Smooth muscle cell (in vitro differentiated cells): ENCODE measurements around the gene KRTAP12-3. TPM values are rescaled to one million over a fixed set of nuclear protein-coding genes. Genes with fewer than 3 reads are reported as not detected.

Source experiments
- DNase-seq: peaks from one replicate; lab custom pipeline; 2025; ENCODE audit not compliant: unreplicated experiment; lab: John Stamatoyannopoulos, UW
- H2AFZ ChIP-seq: fragments of 200-600 bp; sonication (generic); 2 replicates; pipeline ENCODE4 v1.6.0; 2016; ENCODE audit warnings: antibody characterized with exemption, low read depth, mild to moderate bottlenecking
- H3F3A ChIP-seq: fragments of 200-600 bp; sonication (generic); 2 replicates; pipeline ENCODE4 v1.6.0; 2017; ENCODE audit warnings: antibody characterized with exemption, low read depth
- H3K27ac ChIP-seq: fragments of 200-600 bp; sonication (generic); 2 replicates; pipeline ENCODE4 v1.5.1; 2016; ENCODE audit warnings: low read depth, mild to moderate bottlenecking
- H3K27me3 ChIP-seq: fragments of 200-600 bp; sonication (generic); 2 replicates; pipeline ENCODE4 v1.6.1; 2016; ENCODE audit warnings: low read depth, mild to moderate bottlenecking
- H3K36me3 ChIP-seq: fragments of 200-600 bp; sonication (generic); 2 replicates; pipeline ENCODE4 v1.5.1; 2016; ENCODE audit warnings: low read depth
- H3K4me1 ChIP-seq: fragments of 200-600 bp; sonication (generic); 2 replicates; pipeline ENCODE4 v1.5.1; 2016; ENCODE audit warnings: low read depth
- H3K4me2 ChIP-seq: fragments of 200-600 bp; sonication (generic); 2 replicates; pipeline ENCODE4 v1.6.0; 2016; ENCODE audit warnings: mild to moderate bottlenecking
- H3K4me3 ChIP-seq: fragments of 200-600 bp; sonication (generic); 2 replicates; pipeline ENCODE4 v1.5.1; 2016; ENCODE audit warnings: mild to moderate bottlenecking
- H3K79me2 ChIP-seq: fragments of 200-600 bp; sonication (generic); 2 replicates; pipeline ENCODE4 v1.6.0; 2016; ENCODE audit warnings: low read depth, mild to moderate bottlenecking
- H3K9ac ChIP-seq: fragments of 200-600 bp; sonication (generic); 2 replicates; pipeline ENCODE4 v1.6.0; 2016; ENCODE audit warnings: low read depth
- H3K9me3 ChIP-seq: fragments of 200-600 bp; sonication (generic); replicated peaks from 2 replicates; pipeline ENCODE4 v1.5.1; 2016; ENCODE audit warnings: low read depth
- H4K20me1 ChIP-seq: fragments of 200-600 bp; sonication (generic); 2 replicates; pipeline ENCODE4 v1.6.0; 2016; ENCODE audit warnings: low read depth
- CTCF ChIP-seq: fragments of 200-600 bp; sonication (generic); IDR thresholded peaks from 2 replicates; pipeline ENCODE4 v1.5.1; 2017; ENCODE audit warnings: borderline replicate concordance, mild to moderate bottlenecking, antibody characterized with exemption; ENCODE audit not compliant: insufficient read depth, poor library complexity, severe bottlenecking
- WGBS: methylation state at CpG from one replicate; pipeline ENCODE4 v1.1.7; 2016; ENCODE audit warnings: low lambda C conversion rate; 5-methylcytosine and 5-hydroxymethylcytosine counted together
- polyA plus RNA-seq: library from polyadenylated mRNA; unstranded; fragments of >200 nt; fragmentation: Nextera tagmentation; extraction: Ambion mirVana; gene quantifications from 2 replicates; pipeline ENCODE4 v1.2.1, GENCODE V29; 2016
- total RNA-seq: library from RNA; depleted of rRNA; stranded (reverse); fragments of >200 nt; gene quantifications from 2 replicates; pipeline ENCODE4 v1.2.3, GENCODE V29; 2014

KRTAP12-3 gene
- total and polyA plus RNA-seq, 2 experiments from 2014 or later, result not detected

GRCh38 chr21:44653656-44654575 lies 3.8 kb upstream of the KRTAP12-3 start:
- 93% methylated on average over 17 of the region's 17 CpGs for WGBS
- Histone ChIP-seq H3K4me3 (no peak overlapping the region), H3K9me3 (no peaks in the 10 kb centered on the region), H3K4me2 (no peak overlapping the region), H3K36me3 (no peaks in the 10 kb centered on the region), H2AFZ (no peak overlapping the region), H3K9ac (no peak overlapping the region), H3K79me2 (no peaks in the 10 kb centered on the region), H3K4me1 (peaks cover 4% of the 10 kb centered on the region), H3K27me3 (no peaks in the 10 kb centered on the region), H3K27ac (no peak overlapping the region), H4K20me1 (no peaks in the 10 kb centered on the region), H3F3A (no peaks in the 10 kb centered on the region)
- no peak for DNase-seq
- TF ChIP-seq CTCF, result no peak

- H3K9ac ChIP-seq, result no peak within 1 kb of the TSS
- no peaks in the 10 kb centered on the region for H3F3A ChIP-seq
- no peaks in the 10 kb centered on the region for H3K79me2 ChIP-seq
- TF ChIP-seq CTCF, result no peak
- WGBS, result 91% methylated on average over 9 of the region's 9 CpGs
- no peak for DNase-seq
- H3K4me1 ChIP-seq, result peaks cover 5% of the 10 kb centered on the region
- H3K27ac ChIP-seq, result no peak within 1 kb of the TSS
- no peak within 1 kb of the TSS for H2AFZ ChIP-seq
- no peak within 1 kb of the TSS for H3K4me2 ChIP-seq
- H3K27me3 ChIP-seq, result no peaks in the 10 kb centered on the region
- H3K36me3 ChIP-seq, result no peaks in the 10 kb centered on the region
- no peaks in the 10 kb centered on the region for H3K9me3 ChIP-seq
- H3K4me3 ChIP-seq, result no peak within 1 kb of the TSS
- no peaks in the 10 kb centered on the region for H4K20me1 ChIP-seq
These were observed 3.1 kb upstream of the KRTAP12-3 start, which contains the start of gene KRTAP12-4 for GRCh38 chr21:44654576-44655175. Gene KRTAP12-4 (minus strand): TSS chr21:44654659. CDS start chr21:44654614, 45 bp downstream.

GRCh38 chr21:44656868-44657267 lies 864 bp upstream of the KRTAP12-3 start:
- no peak overlapping the region for H3K4me2 ChIP-seq
- H3F3A ChIP-seq, result no peaks in the 10 kb centered on the region
- 79% methylated on average over 1 of the region's 1 CpG for WGBS
- H3K79me2 ChIP-seq, result no peaks in the 10 kb centered on the region
- H3K9ac ChIP-seq, result no peak overlapping the region
- no peaks in the 10 kb centered on the region for H3K9me3 ChIP-seq
- no peak for TF ChIP-seq CTCF
- DNase-seq, result no peak
- H3K4me3 ChIP-seq, result no peak overlapping the region
- H3K36me3 ChIP-seq, result no peaks in the 10 kb centered on the region
- no peak overlapping the region for H3K27ac ChIP-seq
- no peak overlapping the region for H2AFZ ChIP-seq
- H3K4me1 ChIP-seq, result peaks cover 5% of the 10 kb centered on the region
- no peaks in the 10 kb centered on the region for H3K27me3 ChIP-seq
- no peaks in the 10 kb centered on the region for H4K20me1 ChIP-seq
